GM19043 (cell line): ENCODE measurements around the gene DNAH1.
"Not testable (repeated sequence)": the region's sequence is repeated elsewhere in the genome, so short reads cannot be mapped to it uniquely, and the experiment has no call there.

Source experiments
- ATAC-seq: cut with Tn5 transposase; IDR thresholded peaks from one replicate; pipeline ENCODE4 v1.9.1; 2021; ENCODE audit warnings: low read depth; ENCODE audit not compliant: unreplicated experiment

The DNAH1 gene

DNA sequence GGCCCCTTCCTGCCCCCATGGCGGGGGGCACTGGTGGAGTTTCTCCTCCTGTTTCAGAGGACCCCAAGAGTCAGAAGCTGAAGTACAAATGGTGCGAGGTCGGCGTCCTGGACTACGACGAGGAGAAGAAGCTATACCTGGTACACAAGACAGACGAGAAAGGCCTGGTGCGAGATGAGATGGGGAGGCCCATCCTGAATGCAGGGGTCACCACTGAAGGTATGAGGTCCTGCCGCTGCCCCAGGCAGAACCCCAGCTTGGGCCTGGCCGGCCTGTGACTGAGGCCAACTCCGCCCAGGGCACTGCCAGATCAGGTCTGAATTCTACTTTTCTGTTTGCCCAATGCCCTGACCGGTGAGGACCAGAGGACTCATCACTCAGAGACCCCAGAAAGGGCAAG, 15.0 kb downstream of the DNAH1 start:
- no peak for ATAC-seq

DNA sequence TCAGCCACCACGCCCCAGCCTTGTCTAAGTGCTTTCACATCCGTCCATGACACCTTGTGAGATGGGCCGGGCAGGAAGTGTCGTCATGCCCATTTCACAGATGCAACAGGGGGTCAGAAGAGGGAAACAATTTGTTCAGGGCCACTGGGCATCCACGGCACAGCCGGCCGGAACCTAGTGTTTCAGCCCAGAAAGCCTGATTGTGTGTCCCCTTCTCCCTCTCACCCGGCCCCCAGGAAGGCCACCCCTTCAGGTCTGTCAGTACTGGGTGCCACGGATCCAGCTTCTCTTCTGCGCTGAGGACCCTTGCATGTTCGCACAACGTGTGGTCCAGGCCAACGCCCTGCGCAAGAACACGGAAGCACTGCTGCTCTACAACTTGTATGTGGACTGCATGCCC, 15.8 kb downstream of the DNAH1 start:
- no peak for ATAC-seq

DNA sequence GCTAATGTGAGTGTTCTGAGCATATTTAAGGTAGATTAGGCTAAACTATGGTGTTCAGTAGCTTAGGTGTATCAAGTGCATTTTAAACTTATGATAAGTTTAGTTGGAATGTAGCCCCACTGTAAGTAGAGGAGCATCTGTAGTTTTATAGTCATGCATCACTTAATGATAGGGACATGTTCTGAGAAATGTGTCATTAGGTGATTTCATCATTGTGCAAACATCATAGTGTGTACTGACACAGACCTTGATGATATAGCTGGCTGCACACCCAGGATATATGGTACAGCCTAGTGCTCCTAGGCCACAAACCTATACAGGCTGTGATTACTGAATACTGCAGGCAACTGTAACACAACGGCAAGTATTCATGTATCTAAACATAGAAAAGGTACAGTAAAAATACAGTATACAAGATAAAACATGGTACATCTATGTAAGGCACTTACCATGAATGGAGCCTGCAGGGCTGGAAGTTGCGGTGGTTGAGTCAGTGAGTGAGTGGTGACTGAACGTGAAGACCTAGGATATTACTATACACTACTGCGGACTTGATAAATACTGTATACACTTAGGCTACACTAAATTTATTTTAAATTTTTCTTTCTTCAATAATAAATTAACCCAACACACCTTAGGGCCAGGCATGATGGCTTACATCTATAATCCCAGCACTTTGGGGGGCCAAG, 17.9 kb downstream of the DNAH1 start:
- ATAC-seq: no peak

DNA sequence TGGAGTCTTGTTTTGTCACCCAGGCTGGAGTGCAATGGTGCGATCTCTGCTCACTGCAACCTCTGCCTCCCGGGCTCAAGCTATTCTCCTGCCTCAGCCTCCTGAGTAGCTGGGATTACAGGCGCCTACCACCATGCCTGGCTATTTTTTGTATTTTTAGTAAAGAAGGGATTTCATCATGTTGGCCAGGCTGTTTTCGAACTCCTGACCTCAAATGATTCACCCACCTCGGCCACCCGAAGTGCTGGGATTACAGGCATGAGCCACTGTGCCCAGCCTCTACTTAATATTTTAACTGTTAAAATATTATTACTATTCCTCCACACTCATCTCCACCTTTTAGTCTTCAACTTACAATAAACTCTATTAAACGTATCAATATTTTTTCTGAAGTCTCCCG, 22.0 kb downstream of the DNAH1 start:
- ATAC-seq: not testable (repeated sequence)

DNA sequence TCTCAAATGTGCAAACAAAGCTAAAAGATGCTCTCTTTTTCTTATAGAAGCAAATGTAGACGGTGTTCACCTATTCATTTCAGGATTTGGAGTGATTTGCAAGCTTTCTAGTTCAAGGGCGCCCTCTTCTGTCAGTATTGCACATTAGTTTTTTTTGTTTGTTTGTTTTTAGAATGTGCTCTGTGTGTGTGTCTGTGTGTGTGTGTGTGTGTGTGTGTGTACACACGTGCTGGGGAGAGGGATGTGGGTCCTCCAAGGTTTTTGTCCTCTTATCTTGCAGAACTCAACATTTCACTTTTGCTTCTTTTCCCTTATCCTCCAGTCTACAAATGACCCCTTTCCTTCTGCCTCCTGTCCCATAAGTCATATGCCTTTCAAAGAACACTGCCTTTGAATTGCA, 23.5 kb downstream of the DNAH1 start:
- ATAC-seq: no peak

DNA sequence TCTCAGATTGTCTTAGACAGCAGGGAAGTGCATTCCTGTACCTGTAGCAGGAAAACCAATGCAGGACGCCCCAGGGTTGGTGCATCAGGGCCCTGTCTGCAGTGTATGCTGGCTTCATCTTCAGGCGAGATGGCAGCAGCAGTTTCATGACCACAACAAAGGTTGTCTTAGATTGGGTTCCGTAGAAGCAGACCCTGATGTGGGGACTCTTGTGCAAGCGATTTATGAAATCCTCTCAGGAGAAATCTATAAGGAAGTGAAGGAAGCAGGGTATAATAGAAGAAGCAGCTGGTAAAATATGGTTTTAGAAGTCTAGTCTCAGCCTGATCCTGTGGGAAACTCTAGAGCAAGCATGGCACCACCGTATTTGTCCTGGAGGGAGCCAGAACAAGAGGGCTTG, 25.0 kb downstream of the DNAH1 start:
- no peak for ATAC-seq

DNA sequence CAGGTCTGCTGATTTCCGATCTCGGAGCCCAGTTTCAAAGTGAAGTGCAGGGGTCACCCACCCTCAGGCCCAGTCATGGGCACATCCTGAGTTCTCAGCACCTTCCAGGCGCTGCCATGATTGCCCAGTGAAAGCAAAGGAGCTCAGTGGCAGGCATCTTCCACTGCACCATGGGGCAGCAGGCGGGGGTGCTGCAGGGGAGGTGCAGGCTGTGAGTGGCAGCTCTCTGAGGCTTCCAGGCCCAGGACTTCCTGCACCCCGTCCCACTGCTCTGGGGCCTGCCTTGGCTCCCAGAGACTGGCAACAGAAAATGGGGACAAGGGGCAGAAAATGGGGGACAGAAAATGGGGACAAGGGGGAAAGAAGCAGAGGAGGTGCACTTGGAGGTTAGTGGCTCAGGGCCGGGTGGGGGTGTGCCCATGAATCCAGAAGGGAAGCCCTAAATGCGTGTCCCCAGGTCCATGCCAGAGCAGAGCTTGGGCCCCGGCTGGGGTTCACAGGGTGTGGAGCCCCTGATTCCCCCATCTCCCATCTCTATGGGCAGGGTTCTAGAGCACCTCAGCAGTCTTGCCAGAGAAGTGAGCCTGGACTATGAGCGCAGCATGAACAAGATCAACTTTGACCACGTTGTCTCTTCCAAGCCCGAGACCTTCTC, 28.0 kb downstream of the DNAH1 start:
- no peak for ATAC-seq

DNA sequence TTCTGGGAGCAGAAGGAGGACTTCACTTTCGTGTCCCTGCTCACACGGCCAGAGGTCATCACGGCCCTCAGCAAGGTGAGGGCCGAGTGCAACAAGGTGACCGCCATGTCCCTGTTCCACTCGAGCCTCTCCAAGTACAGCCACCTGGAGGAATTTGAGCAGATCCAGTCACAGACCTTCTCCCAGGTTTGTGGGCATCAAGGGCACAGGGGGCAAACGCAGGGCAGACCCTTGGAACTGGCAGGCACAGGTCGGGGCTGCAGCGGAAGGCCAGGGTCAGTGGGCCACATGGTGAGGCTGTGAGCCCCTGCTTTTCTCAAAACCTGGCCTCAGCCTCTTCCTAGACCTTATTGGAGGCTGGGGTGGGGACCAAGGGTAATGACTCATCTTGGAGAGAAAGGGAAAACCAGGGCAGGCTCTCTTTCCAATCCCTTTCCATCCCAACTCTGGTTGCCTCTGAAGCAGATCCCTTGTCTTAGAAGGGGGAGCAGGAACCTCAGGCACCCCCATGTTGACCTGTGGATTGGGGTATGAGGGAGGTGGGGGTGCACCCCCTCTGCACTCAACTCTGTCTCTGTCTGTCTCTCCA, 29.5 kb downstream of the DNAH1 start:
- no peak for ATAC-seq

DNA sequence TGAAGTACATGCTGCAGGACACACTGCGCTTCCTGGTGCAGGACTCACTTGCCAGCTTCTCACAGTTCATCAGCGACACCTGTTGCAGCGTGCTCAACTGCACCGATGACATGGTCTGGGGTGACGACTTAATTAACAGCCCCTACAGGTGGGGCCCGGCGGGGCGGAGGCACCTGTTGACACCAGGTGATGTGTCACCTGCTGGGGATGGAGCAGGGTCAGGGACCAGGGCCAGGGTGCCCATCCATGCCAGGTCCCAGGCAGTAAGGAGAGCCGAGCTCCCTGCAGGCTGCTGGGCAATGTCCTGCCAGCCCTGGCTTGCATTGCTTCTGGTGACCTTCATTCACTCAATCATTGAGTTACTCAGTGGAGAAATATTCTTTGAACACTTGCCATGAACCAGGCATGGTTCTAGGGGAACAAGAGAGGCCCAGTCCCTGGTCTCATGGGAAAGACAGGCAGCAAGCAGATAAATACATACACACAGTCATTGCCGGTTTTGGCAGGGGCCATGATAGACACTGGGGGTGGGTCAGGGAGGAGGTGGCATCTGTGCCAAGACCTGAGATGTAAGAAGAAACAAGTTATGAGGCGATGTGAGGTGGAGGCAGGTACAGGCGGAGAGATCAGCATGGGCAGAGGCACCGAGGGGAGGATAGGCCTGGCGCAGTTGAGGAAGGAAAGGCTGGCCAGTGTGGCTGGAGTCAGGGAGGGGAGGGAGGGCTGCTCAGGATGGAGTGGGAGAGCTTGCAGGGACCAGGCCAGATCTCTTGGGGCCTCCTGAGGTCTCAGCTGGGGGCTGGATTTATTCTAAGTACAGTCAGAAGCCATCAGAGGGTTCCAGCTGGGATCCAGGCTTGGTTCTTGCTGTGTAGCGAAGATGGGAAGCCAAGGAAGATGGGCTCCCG, 30.8 kb downstream of the DNAH1 start:
- no peak for ATAC-seq

DNA sequence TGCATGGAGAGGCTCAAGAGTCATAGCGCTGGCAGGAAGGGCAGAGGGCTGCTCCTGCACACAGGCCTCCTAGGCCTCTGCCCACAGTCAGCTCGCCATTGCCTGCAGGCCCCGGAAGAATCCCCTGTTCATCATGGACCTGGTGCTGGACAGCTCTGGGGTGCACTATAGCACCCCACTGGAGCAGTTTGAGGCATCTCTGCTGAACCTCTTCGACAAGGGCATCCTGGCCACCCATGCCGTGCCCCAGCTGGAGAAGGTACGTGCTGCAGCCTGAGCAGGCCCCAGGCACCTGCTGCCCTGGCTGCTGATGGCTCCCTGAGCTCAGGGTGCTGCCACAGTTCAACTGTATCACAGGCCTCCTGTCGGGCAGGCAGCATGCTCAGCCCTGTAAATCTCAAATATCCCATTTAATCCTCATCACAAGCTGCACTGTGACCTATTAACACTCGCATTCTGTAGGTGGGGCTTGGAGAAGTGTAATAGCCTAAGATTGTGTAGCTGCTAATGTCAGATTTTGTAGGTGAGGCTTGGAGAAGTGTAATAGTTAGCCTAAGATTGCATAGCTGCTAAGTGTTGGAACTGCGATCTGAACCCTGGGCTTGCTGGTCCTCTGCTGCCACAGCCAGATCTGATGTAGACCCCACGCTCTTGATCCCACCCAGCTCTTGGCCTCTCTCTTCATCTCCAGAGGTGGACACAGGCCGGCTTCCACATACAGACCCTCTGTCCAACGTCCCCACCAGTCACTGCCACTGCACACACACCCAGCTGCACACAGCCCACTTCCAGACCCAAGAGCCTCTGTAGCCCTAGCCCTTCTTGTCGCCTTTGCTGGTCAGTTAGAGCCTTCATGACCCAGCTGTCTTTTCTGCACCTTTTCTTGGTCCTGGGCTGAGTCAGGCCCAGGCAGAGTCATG, 31.9 kb downstream of the DNAH1 start:
- no peak for ATAC-seq

DNA sequence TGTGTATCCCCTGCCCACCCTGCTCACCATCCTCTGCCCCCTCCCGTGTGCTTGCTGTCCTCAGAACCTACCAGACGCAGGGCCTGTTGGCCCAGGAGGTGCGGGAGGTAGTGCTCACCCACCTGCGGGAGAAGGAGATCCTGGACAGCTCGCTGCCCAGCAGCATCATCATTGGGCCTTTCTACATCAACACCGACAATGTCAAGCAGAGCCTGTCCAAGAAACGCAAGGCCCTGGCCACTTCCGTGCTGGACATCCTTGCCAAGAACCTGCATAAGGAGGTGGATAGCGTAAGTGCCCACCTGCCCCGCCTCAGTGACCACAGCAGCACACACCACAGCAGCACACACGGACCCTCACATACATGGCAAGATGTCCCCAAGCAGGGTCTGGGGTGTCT, 33.0 kb downstream of the DNAH1 start:
- no peak for ATAC-seq

DNA sequence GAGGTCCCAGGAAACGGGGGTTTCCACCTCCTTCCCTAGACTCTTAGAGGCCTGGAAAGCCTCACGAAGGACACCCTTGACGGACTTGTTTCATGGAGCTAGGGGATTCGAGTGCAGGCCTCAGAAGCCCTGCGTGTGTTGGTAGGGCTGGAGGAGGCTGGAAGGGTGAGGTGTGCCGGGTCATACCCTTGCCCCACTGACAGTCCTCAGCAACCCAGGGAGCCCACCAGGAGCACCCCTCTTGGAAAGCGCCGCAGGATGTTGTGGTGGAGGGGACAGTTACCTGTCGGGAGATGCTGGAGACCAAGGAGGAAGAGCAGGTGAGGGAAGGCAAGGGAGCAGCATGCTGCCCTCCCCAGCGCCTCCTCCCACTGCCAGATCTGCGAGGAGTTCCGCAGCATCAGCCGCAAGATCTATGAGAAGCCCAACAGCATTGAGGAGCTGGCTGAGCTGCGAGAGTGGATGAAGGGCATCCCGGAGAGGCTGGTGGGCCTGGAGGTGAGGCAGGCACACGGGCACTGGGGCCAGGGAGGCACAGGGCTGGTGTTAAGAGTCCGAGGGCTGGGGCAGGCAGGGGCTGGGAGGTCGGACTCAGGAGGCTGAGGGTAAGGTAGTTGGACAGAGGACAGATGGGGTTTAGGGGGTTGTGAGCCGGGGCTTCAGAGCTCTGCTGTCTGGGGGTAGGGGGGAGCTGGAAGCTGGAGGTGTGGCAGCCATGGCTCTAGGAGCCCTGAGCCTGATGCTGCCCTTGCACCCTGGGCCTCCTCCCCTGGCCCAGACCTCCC, 33.7 kb downstream of the DNAH1 start:
- ATAC-seq: no peak

DNA sequence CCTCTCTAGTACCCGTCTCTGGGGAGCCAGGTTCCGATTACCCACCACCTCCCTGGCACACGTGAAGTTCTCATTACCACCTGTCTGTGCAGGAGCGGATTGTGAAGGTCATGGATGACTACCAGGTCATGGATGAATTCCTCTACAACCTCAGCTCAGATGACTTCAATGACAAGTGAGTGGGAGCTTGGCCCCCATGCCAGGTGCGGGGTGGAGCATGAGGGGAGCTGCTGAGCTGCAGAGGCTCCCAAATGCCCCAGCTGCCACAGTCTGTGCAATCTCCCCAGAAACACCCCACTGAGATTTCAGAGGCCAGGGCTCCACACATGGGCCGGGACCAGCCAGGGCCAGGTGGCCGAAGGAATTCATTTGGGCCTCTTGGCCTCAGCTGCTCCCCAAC, 34.3 kb downstream of the DNAH1 start:
- no peak for ATAC-seq

DNA sequence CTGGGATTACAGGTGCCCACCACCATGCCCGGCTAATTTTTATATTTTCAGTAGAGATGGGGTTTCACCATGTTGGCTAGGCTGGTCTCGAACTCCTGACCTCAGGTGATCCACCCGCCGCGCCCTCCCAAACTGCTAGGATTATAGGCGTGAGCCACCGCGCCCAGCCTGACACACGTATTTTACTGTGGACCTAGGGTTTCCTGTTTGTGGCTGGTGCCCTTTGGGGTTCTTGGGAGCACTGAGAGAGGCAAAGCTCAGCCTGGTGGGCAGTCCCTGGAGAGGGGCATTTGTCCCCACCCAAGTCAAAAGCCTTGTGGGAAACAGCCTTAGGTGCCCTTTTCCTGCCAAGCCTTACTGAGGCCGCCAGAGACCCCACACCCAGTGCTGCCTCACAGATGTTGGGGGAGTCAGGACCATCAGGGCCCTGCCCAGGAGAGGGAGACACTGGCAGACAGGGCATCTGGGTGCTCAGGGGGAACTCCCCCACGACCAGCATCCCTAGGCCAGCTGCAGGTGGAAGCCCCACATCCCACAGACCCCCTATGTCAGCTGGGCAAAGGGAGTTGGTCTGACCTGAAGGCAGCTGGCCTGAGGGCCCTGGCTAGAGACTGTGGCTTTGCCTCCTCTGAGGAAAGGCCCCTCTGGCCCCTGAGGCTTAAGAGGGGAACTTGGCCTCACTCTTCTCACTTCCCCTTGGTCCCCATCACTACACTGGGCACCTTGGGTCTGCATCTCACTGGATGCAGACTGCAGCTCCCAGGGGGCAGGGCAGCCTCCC, 35.1 kb downstream of the DNAH1 start:
- ATAC-seq: no peak

DNA sequence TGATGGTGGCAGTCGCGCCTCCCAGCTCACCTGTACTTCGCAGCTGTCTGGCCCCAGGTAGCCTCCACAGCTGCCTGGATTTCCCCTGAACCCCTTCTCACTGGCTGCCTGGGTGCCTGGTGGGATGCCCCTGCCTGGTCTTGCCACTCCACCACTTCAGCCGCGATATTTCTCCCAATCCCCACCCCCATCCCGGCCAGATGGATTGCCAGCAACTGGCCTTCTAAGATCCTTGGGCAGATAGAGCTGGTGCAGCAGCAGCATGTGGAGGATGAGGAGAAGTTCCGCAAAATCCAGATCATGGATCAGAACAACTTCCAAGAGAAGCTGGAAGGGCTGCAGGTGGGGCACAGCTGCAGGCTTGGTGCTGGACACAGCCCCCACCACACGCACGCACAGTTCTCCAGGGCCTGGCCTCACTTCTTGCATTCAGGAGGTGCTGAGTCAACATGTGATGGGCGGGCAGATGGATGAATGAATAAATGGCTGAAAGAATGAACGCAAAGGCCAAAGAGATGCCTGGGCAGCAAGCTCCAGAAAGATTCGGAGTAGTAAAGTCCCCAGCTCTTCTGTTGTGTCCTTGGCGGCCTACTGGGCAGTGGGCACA, 35.7 kb downstream of the DNAH1 start:
- no peak for ATAC-seq

DNA sequence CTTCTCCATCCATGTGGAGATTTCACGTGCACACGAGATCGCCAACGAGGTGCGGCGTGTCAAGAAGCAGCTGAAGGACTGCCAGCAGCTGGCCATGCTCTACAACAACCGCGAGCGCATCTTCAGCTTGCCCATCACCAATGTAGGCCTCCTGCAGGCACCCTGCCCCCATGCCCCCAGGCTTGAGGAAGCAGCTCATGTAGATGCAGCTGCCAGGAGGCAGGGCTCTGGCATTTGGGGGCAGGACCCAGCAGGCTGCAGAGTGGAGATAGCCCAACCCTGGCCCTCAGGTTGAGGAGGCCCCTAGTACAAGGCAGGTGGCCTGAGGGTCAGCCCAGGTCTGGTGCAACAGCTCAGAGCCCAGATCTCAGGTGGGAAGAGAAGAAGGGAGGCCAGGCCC, 36.4 kb downstream of the DNAH1 start:
- no peak for ATAC-seq

DNA sequence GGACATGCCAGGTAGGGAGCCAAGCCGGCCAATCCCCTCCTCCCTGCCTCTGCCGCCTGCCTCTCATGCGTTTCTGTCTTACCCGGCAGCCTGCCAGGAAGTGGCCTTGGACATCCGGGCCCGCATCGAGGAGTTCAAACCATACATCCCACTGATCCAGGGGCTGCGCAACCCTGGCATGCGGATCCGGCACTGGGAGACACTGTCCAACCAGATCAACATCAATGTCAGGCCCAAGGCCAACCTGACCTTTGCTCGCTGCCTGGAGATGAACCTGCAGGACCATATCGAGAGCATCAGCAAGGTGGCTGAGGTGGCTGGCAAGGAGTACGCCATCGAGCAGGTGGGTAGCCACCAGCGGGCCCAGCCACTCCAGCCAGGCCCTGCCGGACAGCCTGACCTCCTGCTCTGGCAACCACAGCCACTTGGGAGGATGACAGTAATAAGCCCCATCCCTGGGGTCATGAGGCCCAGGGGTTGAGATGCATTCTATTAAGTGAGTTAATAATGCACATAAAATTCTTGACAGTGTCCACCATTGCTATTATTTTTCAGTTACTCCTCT, 37.3 kb downstream of the DNAH1 start:
- no peak for ATAC-seq

DNA sequence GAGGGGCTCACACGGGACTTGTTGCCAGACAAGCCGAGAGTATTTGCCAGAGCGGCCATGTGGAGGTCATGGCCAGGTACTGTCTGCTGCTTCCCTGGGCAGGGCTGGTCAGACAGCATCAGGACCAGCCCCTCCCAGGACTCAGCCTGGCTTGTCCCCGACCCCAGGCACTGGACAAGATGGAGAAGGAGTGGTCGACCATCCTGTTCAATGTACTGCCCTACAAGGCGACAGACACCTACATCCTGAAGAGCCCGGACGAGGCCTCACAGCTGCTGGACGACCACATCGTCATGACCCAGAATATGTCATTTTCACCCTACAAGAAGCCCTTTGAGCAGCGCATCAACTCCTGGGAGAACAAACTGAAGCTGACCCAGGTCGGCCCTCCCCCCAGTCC, 38.6 kb downstream of the DNAH1 start:
- ATAC-seq: no peak
